PC-9 (cell line): Measurements from ENCODE around the gene PTBP2.

Source experiments
- EZH2 ChIP-seq: fragments of 200-600 bp; sonication (generic); IDR thresholded peaks from 2 replicates; pipeline ENCODE4 v1.8.0; 2017; ENCODE audit warnings: antibody characterized with exemption, low read depth
- TF ChIP-seq, protein P1 (sequence below): fragments of 200-600 bp; sonication (generic); conservative IDR thresholded peaks from 2 replicates; pipeline ENCODE4 v1.6.1; 2017; ENCODE audit warnings: mixed run types, antibody characterized with exemption, mild to moderate bottlenecking, moderate library complexity

DNA sequence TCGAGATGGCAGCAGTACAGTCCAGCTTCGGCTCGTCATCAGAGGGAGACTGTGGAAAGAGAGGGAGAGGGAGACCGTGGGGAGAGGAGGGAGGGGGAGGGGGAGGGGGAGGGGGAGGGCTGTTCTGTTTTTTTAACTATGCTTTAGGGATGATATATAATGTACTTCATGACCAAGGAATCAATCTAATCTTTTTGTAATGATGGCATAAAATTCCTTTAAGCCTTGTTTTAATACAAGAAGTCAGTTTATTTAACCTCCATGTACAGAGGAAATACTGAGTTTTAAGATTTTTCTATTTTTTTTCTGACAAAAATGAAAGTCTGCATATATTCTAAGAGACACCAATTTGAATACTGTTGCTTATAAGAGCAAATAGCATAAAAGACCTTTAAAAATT is 41.9 kb downstream of the PTBP2 start:
- TF ChIP-seq EZH2 = no peak
- TF ChIP-seq, protein P1, sequence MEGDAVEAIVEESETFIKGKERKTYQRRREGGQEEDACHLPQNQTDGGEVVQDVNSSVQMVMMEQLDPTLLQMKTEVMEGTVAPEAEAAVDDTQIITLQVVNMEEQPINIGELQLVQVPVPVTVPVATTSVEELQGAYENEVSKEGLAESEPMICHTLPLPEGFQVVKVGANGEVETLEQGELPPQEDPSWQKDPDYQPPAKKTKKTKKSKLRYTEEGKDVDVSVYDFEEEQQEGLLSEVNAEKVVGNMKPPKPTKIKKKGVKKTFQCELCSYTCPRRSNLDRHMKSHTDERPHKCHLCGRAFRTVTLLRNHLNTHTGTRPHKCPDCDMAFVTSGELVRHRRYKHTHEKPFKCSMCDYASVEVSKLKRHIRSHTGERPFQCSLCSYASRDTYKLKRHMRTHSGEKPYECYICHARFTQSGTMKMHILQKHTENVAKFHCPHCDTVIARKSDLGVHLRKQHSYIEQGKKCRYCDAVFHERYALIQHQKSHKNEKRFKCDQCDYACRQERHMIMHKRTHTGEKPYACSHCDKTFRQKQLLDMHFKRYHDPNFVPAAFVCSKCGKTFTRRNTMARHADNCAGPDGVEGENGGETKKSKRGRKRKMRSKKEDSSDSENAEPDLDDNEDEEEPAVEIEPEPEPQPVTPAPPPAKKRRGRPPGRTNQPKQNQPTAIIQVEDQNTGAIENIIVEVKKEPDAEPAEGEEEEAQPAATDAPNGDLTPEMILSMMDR = no peak
